HG02970 (cell line): ENCODE measurements around the gene MCF2L.

Experiments
- ATAC-seq: cut with Tn5 transposase; IDR thresholded peaks from one replicate; pipeline ENCODE4 v1.9.1; 2021; ENCODE audit warnings: mild to moderate bottlenecking, moderate library complexity, moderate number of reproducible peaks; ENCODE audit not compliant: unreplicated experiment, low FRiP score

Gene MCF2L

DNA sequence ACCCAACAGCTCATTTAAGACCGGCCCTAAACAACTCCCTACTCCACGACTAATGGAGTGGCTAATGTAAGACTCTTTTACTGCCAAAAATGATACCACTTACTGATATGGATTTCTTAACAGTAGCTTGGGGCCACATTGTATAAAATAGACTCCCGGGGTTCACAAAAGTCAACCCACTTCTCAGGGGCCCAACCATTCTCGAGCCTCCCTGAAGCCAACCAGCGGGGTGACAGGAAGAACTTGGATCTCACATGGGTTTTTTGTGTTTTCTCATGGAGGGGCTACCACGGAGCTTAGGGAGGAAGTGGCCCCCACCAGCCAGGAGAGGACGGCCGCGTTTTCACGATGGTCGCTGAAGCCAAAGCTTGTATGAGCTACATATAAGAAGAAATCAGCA, 8.1 kb downstream of the MCF2L start:
- ATAC-seq: no peak

DNA sequence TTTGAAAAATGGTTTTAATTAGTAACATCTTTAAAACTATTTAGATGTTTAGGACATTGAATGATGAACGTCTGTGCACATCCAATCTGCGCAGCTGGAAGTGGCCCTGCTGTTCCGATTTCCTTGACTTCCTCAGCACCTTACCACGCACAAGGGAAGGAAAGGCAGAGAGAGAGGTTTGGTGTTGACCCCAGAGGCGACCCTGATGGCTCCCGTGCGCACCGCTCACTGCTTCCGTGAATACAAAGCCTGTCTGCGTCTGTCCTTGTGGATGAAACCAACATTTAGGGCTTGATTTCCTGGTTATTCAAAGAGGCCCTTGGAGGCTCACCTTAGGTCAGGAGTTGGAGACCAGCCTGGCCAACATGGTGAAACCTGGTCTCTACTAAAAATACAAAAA, 8.5 kb downstream of the MCF2L start:
- no peak for ATAC-seq

- ATAC-seq: no peak
These were observed 9.8 kb downstream of the MCF2L start for GRCh38 chr13:112978561-112979405.

GRCh38 chr13:112979406-112979902, 10.4 kb downstream of the MCF2L start:
- no peak for ATAC-seq

GRCh38 chr13:112980434-112980833, 11.4 kb downstream of the MCF2L start:
- no peak for ATAC-seq

DNA sequence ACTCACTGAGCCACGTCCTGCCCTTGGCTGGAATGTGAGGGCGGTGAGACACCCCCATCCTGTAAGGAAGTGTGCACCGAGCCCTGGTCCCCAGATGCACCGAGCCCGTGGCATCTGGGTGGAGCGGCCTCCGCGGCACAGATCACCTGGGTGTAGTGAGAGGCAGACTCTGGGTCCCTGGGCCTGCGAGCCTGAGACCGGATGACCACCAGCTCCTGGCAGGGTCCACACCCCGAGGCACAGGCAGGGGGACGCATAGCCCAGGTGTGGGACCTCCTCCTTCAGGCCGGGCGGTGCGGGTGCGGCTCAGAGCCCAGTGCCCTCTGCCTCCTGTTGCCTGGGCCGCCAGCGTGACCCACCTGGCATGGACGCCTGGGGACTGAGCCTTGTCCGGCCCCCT, 12.4 kb downstream of the MCF2L start:
- ATAC-seq: no peak

DNA sequence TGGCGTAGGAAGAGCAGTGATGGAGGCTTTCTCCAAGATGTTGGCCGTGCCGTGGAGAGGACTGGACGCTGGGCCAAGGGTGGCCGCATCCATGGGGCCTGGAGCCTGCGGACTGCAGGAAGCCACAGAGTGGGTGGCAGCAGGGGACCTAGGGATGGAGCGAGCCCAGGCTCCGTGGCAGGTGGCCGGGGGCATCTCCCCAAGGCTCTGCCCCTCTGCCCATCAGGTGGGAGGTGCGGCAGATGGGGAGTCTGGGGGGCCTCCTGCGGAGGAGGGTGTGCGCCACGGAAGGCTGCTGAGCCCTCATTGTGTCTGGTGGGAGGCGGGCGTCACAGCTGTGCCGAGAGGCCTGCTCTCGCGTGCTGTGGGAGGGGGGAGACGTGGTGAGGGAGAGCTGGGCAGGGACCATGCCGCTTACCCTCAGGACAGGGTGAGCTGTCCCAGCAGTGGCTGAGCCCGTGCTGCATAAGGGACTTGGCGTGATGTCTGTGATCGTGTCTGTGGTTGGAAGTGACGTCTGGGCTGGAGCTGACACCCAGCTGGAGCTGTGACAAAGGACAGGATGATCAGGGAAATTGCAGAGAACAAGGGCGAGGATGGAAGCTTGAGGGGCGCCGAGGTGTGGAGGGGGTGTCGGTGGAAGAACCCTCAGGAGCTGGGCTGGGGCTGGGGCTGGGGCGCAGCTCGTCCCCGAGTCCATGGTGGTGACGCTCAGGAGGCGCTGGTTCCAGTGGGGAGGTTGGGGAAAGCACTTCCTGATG, 13.4 kb downstream of the MCF2L start:
- no peak for ATAC-seq

DNA sequence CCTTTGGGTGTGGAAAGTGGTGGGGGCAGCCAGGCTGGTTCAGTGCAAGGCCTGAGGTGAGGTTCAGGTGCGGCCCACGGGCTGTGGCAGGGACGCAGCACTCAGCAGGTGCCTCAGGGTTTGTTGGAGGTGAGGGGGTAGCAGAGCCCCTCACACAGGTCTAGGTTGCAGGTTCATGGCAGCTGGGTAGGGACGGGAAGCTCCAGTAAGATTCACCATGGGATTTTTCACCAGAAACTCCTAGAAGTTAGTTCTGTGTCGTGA, 14.0 kb downstream of the MCF2L start:
- ATAC-seq: no peak

GRCh38 chr13:112983428-112984196, 14.6 kb downstream of the MCF2L start:
- ATAC-seq: no peak

- ATAC-seq: no peak
These were observed 15.5 kb downstream of the MCF2L start for GRCh38 chr13:112984501-112984900.

GRCh38 chr13:112984954-112985802, 16.2 kb downstream of the MCF2L start:
- ATAC-seq: no peak

GRCh38 chr13:112985803-112986408, 16.9 kb downstream of the MCF2L start:
- no peak for ATAC-seq

DNA sequence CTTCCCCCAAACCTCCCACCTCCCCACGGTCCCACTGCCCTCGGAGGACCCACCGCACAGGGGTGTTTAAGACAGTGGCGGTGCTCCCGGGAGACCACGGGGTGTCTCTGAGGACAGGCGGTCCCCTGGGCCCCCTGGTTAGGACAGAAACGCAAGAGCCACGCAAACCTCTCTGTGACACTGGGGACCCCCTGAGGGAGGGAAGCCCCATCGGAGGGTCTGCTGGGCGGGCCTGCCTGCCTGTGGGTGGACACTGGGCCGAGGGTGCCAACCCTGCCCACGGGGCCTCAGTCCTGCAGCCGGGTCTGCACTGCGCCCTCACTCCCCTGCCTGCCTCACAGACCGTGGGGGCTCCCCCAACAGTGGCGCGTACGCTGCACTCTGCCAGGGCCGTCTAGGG, 17.5 kb downstream of the MCF2L start:
- ATAC-seq: no peak

DNA sequence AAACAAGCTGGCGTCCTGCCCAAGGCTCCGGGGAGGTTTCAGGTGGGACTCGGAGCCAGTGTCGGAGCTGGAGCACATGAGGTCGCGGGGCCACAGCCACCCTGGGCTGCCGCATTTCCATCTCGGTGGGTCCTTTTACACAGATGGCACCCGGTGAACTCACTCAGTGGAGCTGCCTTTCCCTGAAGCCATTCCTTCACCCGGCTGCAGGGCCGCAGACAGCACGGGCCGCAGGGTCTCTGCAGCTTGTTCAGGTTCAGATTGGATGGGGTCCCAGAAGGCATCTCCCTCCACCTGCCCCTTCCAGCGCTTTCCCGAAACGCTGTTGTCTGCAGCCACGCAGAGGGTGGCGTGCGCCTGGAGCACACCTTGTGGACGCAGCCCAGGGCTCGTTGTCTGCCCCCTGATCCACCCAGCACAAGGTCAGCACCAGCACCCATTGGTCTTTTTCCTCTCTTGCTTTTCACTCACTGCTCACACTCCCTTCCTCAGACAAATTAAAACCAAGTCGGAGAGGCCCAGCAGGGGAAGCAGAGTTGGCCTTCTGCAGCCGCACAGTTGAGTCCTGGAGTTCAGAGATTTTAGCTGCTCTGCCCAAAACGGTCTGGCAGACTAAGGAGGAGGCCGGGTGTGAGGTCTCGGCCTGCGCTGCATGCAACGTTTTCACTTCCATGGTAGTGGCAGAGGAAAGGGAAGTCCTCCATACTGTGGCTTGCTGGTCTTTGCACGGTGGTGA, 18.1 kb downstream of the MCF2L start:
- no peak for ATAC-seq

- no peak for ATAC-seq
These were observed 18.6 kb downstream of the MCF2L start for GRCh38 chr13:112987682-112988024.

- no peak for ATAC-seq
These were observed 21.8 kb downstream of the MCF2L start for GRCh38 chr13:112990783-112991182.

DNA sequence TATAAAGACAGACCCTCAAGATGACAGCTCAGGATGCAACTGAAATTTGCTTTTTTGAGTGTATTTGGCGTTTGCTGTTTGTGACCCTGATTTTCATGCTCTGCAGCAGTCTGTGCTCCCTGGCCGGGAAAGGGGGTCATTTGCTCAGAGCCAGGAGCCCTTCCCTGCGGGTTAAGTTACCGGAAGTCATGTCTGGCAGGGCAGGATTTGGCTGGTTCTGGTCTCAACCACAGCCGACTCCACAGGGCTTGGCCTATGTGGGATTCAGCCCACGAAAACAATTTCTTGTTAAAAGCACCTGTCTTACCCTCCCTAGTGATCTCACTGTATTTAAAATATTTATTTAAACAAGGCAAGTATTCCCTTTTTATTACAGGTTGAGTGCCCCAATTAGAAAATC, 22.6 kb downstream of the MCF2L start:
- ATAC-seq: no peak

DNA sequence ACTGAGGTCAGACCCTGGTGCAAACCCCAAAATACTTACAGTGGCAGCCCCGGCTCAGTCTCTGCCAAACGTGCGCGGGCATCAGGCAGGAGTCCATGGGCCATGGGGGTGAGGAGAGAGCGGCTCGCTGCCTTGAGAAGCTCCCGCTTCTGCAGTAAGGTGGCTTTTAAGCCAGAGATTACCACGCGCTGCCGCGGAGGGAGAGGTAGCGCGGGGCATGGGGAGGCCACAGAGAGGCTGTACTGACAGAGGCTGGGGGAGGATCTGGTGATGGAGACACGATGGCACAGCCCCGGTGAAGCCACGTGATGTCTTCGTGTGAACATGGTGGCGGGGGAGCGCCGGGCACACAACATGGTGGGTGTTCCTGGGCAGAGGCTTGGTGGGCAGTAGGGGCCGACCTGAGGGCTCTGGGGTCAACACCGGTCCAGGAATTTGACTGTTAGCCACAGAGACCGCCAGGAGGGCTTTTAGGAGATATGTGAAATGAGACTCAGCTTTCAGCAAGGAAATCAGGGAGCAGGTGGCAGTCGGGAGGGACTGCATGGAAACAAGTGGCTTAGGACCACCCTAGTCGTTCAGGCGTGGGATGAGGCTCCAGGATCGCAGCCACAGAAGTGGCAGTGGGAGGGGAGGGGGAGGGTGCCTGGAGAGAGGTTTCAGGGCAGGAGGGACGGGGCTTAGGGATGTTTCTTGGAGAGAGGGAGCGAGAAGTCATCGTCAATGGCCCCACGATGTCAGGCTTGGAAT, 24.1 kb downstream of the MCF2L start:
- no peak for ATAC-seq
